IPS DF 4.7 (cell line): ENCODE data around the gene EPC1.
"Not testable (repeated sequence)": the region's sequence is repeated elsewhere in the genome, so short reads cannot be mapped to it uniquely, and the experiment has no call there.

ENCODE experiments used
- DNase-seq: peaks from one replicate; pipeline ENCODE4 v3.0.0-alpha.2; 2013; ENCODE audit warnings: low spot score; ENCODE audit errors: extremely low read depth

EPC1 gene

DNA sequence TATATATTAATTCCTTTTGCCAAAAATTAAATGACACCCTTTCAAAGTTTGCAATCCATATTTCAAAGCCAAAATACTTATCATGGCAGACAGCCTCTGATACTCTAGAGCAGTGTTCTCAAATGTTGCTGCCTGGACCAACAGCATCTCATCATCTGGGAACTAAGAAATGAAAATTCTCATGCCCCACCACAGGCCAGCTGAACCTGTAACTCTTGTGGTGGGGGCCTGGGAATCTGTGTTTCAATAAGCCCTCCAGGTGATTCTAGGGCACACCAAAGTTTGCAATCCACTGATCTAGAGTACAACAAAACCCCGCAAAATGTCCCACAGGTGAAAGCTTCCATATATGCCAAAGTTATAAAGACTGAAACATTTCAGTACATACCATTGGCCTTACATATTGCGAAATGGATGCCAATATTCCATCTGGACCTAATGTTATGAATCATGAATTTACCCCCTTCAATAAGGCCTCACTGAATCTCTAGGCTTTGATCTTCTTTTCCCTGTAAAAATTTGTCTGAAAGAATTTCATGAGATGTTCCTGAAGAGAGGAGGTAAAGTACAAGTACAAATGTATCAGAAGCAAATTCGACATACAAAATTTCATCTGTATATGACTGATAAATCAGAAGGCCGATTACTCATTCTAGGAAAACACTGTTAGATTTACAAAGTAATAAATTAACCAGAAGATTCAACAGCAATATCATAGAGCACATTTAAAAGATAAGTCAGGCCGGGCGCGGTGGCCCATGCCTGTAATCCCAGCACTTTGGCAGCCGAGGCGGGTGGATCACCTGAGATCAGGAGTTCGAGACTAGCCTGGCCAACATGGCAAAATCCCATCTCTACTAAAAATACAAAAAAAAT, 25.3 kb upstream of the EPC1 start:
- DNase-seq: no peak

DNA sequence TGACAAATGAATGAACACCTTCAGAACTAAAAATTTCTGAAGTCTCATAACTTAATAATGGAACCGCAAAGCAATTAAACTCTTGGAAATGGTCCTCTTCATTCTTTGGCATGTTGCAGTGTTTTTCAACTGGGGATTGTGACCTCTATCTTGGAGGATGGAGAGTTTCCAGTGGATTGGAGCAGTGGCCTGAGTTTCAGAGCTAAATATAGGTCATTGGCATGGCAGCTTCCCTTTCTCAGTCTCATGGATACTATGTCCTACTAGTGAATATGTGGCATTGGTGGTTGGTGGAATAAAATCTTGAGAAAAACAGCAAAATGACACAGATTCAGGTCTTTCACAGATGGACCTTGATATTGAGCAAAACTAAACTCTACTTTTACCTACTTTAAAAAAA, 24.1 kb upstream of the EPC1 start:
- DNase-seq: no peak

DNA sequence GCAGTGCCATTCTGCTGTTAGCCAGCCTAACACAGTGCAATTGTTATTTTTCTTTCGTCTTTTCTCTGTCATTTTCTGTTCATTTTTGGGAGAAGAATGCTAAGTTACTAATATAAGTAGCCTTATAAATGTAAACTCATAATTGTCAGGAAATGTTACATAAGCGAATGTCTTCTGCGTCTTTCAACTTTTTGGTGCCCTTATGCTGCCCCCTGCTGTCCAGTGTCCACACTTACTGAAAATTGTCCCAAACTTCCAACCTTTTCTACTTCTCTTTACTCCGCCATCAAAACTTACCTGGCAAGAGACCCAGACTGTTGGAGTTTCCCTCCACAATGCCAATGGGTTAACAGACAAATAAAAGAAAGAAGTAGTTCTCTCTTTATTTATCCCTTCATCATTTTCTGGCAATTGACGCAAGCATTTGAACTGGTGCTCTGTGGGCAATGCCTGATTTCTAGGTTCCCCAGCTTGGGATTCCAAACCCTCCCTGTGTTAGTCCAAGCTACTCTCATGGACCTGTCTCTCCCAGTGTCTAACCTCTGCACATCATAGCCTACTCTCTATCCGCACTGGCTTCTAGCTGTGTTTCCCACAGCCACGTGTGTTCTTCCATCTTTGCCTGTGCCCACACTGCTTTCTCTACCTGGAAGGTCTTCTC, 21.0 kb upstream of the EPC1 start:
- DNase-seq: no peak

GRCh38 chr10:32366588-32366987, 19.6 kb upstream of the EPC1 start:
- DNase-seq: no peak

DNA sequence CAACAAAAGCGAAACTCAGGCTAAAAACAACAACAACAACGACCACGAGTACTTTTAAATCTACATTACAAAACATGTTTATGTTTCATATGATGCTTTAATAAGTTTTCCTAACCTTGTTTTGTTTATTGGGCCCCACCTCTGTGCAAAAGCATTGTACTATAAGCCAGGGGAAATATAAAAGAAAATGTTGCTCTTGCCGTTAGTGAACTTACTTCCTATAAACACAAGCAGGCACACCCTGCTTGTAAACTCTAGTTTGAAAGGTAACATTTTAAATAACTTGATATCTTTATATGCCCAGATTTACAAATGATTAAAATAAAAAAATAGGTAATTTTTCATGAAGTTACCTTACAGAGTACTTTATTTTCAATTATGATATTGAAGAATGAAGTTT, 19.2 kb upstream of the EPC1 start:
- no peak for DNase-seq

DNA sequence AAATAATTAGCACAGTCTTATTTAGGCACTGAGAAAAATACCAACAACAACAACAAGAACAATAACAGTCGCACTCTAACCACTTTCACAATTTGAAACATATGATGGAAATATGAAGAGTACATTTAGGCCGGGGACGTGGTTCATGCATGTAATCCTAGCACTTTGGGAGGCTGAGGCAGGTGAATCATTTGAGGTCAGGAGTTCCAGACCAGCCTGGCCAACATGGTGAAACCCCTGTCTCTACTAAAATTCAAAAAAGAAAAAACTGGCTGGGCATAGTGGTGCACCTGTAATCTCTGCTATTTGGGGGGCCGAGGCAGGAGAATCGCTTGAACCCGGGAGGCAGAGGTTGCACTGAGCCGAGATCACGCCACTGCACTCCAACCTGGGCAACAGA, 18.4 kb upstream of the EPC1 start:
- DNase-seq: not testable (repeated sequence)

DNA sequence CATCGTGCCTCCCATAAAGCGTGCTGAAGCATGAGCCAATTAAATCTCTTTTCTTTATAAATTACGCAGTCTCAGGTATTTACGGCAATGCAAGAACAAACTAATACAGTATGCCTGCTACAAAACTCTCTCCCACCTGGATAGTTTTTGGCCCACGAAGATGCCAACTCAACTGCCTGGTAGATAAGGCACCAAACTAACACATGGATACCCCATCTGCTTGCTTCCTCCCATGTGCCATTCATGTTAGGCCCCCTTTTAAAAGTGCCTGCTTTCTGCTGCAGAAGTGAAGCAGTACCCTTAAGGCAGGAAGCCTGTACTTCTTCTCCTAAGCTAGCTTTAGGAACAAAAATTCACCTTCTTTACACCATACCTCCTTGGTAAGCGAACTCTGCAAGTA, 15.6 kb upstream of the EPC1 start:
- no peak for DNase-seq

GRCh38 chr10:32360884-32361283, 13.9 kb upstream of the EPC1 start:
- no peak for DNase-seq

DNA sequence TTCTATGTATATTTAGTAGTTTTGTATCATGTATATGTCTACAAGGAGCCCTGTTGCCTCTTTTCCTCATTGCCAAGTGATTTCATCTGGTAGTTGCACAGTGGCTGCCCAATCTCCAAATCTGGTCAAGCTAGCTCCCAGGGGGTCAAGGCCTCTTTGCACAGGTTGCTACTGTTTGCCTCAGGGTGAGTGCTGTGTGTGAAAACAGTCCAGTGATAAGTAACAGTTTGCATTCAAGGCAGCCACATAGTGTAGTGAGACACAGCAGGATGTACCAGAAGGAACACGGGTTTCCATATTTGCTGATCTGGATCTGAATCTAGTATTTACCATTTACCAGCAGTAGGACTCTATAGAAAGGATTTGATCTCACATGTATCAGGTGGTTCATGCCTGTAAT, 13.3 kb upstream of the EPC1 start:
- DNase-seq: no peak

- no peak for DNase-seq
Measured at GRCh38 chr10:32357056-32357735, 10.2 kb upstream of the EPC1 start.

GRCh38 chr10:32354690-32355089, 7.7 kb upstream of the EPC1 start:
- DNase-seq: not testable (repeated sequence)

GRCh38 chr10:32350811-32351350, 3.9 kb upstream of the EPC1 start:
- DNase-seq: no peak

GRCh38 chr10:32349968-32350738, 3.2 kb upstream of the EPC1 start:
- DNase-seq: no peak

DNA sequence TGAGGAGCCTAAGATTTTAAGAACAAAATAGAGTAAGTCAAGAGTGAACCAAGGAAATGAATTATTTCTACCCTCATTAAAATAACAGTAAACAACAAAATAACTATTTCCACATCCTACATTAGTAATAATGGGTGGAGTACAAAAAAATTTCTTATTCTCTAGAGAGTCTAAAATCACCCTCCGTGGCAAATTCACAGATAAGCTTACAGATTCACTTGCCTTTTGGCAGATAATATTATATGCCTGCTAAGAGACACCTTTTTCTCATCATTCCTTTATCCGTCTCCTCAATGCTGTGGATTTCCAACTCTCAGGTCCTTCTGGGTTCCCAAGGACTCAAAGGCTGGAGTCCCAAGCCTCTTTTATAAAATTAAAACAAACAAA, 2.2 kb upstream of the EPC1 start:
- no peak for DNase-seq

- no peak for DNase-seq
Measured at GRCh38 chr10:32348297-32349198, 1.6 kb upstream of the EPC1 start.

DNA sequence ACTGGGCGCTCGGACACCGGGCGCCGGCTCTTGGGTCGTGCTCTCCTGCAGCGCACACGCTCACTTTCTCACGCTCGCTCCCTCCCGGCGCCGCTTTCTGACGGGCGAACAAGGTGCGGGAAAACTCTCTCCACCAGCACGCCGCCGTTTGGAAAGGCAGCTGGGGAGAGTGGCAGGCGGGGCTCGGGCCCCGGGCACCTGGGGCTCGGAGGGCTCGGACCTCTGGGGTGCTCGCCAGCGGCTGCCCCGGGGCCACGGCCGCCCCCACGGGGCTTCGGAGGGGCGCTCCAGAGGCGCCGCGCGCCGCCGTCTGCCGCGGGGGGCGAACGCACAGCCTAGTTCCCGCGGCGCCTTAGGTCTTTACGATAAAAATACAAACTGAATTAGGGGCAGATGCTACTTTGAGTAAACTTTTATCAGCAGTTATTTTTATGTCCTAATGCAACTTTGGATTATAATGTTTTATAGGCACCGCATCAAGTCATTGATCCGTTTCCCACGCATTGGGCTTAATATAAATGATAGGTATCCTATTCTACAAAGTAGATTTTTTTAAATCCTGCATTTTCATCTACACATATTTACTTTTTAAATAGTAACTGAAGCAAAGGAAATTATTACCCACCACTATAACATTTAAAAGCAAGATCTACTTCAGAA, 535 bp upstream of the EPC1 start:
- DNase-seq: no peak

DNA sequence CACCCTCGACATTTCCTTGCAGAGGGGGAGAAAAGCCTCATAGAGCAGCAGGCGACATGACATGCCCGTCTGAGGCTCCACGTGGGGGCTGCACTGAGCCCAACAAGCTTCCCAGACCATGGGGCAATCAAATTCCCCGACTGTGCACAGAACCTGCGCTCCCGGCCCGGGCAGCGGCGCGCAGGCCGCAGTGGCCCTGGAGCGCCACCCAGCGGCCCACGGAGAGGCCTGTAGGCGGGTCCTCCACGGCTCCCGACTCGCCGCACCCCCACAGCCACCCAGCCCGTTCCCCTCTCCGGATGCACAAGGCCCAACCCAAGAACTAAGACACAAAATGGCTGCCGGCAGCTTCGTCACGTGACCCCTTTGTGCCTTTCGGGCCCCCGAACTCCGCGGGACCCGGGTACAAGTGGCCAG, 816 bp downstream of the EPC1 start:
- DNase-seq: peak; percentile 79

GRCh38 chr10:32341596-32341995, 5.4 kb downstream of the EPC1 start:
- no peak for DNase-seq

DNA sequence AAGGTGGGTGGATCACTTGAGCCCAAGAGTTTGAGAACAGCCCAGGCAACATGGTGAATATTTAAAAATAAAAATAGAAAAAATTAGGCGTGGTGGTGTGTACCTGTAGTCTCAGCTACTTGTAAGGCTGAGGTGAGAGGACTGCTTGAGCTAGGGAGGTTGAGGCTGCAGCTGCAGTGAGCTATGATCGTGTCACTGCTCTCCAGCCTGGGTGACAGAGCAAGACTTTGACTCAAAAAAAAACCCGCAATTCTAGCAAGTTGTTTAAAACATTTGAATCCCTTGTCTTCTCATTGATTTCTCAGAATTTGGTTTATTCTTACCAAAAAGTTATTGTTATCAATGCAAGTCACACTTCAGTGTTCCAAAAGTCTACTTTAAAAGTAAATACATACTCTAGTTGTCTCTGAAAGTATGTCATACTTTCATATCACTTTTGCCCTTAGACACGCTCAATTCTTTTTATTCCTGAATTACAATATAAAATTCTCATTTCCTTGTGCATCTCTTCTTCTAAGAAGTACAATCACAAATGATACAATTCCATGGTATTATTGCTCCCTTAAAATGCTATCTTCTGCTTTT, 6.3 kb downstream of the EPC1 start:
- DNase-seq: no peak
